Measurements from ENCODE around the gene TMEM156. TPM values are rescaled to one million over a fixed set of nuclear protein-coding genes. Genes with fewer than 3 reads are reported as not detected.
"Not testable (repeated sequence)": the region's sequence is repeated elsewhere in the genome, so short reads cannot be mapped to it uniquely, and the experiment has no call there.

TMEM156 gene
- polyA plus RNA-seq, 1 donor (not counting 4 experiments of a cell fraction or from before 2014, with no cell fraction given) = 0.68 TPM

- TF ChIP-seq, protein P1, sequence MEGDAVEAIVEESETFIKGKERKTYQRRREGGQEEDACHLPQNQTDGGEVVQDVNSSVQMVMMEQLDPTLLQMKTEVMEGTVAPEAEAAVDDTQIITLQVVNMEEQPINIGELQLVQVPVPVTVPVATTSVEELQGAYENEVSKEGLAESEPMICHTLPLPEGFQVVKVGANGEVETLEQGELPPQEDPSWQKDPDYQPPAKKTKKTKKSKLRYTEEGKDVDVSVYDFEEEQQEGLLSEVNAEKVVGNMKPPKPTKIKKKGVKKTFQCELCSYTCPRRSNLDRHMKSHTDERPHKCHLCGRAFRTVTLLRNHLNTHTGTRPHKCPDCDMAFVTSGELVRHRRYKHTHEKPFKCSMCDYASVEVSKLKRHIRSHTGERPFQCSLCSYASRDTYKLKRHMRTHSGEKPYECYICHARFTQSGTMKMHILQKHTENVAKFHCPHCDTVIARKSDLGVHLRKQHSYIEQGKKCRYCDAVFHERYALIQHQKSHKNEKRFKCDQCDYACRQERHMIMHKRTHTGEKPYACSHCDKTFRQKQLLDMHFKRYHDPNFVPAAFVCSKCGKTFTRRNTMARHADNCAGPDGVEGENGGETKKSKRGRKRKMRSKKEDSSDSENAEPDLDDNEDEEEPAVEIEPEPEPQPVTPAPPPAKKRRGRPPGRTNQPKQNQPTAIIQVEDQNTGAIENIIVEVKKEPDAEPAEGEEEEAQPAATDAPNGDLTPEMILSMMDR (optimal IDR thresholded peaks at IDR 0.05 in 1 of 3, IDR thresholded peaks at IDR 0.05 in 1 of 3, conservative IDR thresholded peaks at IDR 0.05 in 1 of 3; ENCODE audit: extremely low read depth in 1 of 3, insufficient read depth in 2 of 3, low read length in 3 of 3) = no peak
- no peak for TF ChIP-seq EZH2 (IDR thresholded peaks at IDR 0.05; ENCODE audit: low read length)
- Histone ChIP-seq H3K4me2 (ENCODE audit: control insufficient read depth, extremely low read depth, insufficient read depth, low read depth, low read length) (peak overlapping the region; percentile 6), H3K9me1 (ENCODE audit: control insufficient read depth, extremely low read depth, insufficient read depth, low read length) (no peaks in the 10 kb centered on the region), H2AFZ (ENCODE audit: control insufficient read depth, low read length) (no peak overlapping the region), H3K27ac (ENCODE audit: control insufficient read depth, insufficient read depth, low read length) (peak overlapping the region; percentile 10), H3K9me3 (ENCODE audit: control insufficient read depth, low read depth, low read length) (no peaks in the 10 kb centered on the region), H3K27me3 (ENCODE audit: control insufficient read depth, extremely low read depth, insufficient read depth, low read length) (no peaks in the 10 kb centered on the region), H3K4me3 (ENCODE audit: control insufficient read depth in 2 of 3, extremely low read depth in 1 of 3, insufficient read depth in 2 of 3, low read depth in 1 of 3, low read length in 3 of 3) (no peak overlapping the region), H3K36me3 (ENCODE audit: control insufficient read depth in 2 of 2, extremely low read depth in 1 of 2, insufficient read depth in 2 of 2, low read length in 2 of 2) (no peaks in the 10 kb centered on the region), H4K20me1 (ENCODE audit: control insufficient read depth, extremely low read depth, insufficient read depth, low read length) (no peaks in the 10 kb centered on the region), H3K9ac (ENCODE audit: control insufficient read depth, extremely low read depth, insufficient read depth, low read length) (no peak overlapping the region), H3K4me1 (ENCODE audit: control insufficient read depth, extremely low read depth, insufficient read depth, low read length) (peaks cover 44% of the 10 kb centered on the region), H3K79me2 (ENCODE audit: control insufficient read depth, insufficient read depth, low read length) (no peaks in the 10 kb centered on the region)
- DNase-seq (ENCODE audit: low read depth, low spot score) (no peak), FAIRE-seq (no peak)
- dilution Hi-C loops (cut with MboI; ENCODE audit: extremely low pct_ligation_motif_present, low sequenced_read_pairs) = no loop called here
These were observed 4.0 kb upstream of the TMEM156 start for GRCh38 chr4:39036172-39036571.

DNA sequence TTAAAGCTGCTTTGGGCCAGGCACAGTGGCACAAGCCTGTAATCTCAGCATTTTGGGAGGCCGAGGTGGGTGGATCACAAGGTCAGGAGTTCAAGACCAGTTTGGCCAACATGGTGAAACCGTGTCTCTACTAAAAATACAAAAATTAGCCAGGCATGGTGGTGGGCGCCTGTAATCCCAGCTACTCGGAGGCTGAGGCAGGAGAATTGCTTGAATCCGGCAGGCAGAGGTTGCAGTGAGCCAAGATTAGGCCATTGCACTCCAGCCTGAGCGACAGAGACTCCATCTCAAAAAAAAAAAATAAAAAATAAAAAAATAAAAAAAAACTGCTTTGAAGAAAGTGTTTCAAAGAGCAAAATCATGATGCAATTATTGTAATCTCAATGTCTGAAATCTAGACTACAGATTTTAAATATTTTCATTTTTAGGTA lies 604 bp downstream of the TMEM156 start:
- H3K9ac ChIP-seq (ENCODE audit: control insufficient read depth, extremely low read depth, insufficient read depth, low read length); DNase-seq (ENCODE audit: low read depth, low spot score); H3K9me3 ChIP-seq (ENCODE audit: control insufficient read depth, low read depth, low read length); H3K9me1 ChIP-seq (ENCODE audit: control insufficient read depth, extremely low read depth, insufficient read depth, low read length); dilution Hi-C loops (cut with MboI; ENCODE audit: extremely low pct_ligation_motif_present, low sequenced_read_pairs); H3K27me3 ChIP-seq (ENCODE audit: control insufficient read depth, extremely low read depth, insufficient read depth, low read length); H3K4me2 ChIP-seq (ENCODE audit: control insufficient read depth, extremely low read depth, insufficient read depth, low read depth, low read length); H3K4me3 ChIP-seq (ENCODE audit: control insufficient read depth in 2 of 3, extremely low read depth in 1 of 3, insufficient read depth in 2 of 3, low read depth in 1 of 3, low read length in 3 of 3); FAIRE-seq; H3K79me2 ChIP-seq (ENCODE audit: control insufficient read depth, insufficient read depth, low read length); H3K36me3 ChIP-seq (ENCODE audit: control insufficient read depth in 2 of 2, extremely low read depth in 1 of 2, insufficient read depth in 2 of 2, low read length in 2 of 2); H2AFZ ChIP-seq (ENCODE audit: control insufficient read depth, low read length); H4K20me1 ChIP-seq (ENCODE audit: control insufficient read depth, extremely low read depth, insufficient read depth, low read length): not testable (repeated sequence)
- peak overlapping the region; percentile 66 for H3K27ac ChIP-seq (ENCODE audit: control insufficient read depth, insufficient read depth, low read length)
- H3K4me1 ChIP-seq (ENCODE audit: control insufficient read depth, extremely low read depth, insufficient read depth, low read length) = peaks cover 21% of the 10 kb centered on the region

DNA sequence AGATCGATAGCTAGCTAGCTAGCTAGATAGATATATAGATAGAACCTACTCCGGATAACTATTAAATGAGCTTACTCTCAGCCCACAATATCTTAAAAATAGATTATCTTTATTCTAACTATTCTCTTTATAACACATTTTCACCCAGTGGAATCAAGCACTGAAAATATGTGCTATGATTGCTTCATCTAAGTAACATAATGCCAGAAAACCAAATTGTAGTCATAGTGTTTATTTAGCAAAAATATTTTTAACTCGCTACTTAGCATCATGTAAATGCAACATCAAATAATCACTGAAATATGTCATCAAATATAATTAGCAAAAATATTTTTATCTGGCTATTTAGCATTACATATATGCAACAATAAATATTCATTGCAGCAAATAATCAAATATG lies 1.5 kb downstream of the TMEM156 start:
- Histone ChIP-seq H3K79me2 (ENCODE audit: control insufficient read depth, insufficient read depth, low read length) (no peaks in the 10 kb centered on the region), H3K27ac (ENCODE audit: control insufficient read depth, insufficient read depth, low read length) (no peak overlapping the region), H3K9me1 (ENCODE audit: control insufficient read depth, extremely low read depth, insufficient read depth, low read length) (no peaks in the 10 kb centered on the region), H2AFZ (ENCODE audit: control insufficient read depth, low read length) (no peak overlapping the region), H3K27me3 (ENCODE audit: control insufficient read depth, extremely low read depth, insufficient read depth, low read length) (no peaks in the 10 kb centered on the region), H4K20me1 (ENCODE audit: control insufficient read depth, extremely low read depth, insufficient read depth, low read length) (no peaks in the 10 kb centered on the region), H3K4me3 (ENCODE audit: control insufficient read depth in 2 of 3, extremely low read depth in 1 of 3, insufficient read depth in 2 of 3, low read depth in 1 of 3, low read length in 3 of 3) (no peak overlapping the region), H3K36me3 (ENCODE audit: control insufficient read depth in 2 of 2, extremely low read depth in 1 of 2, insufficient read depth in 2 of 2, low read length in 2 of 2) (no peaks in the 10 kb centered on the region), H3K4me1 (ENCODE audit: control insufficient read depth, extremely low read depth, insufficient read depth, low read length) (peaks cover 13% of the 10 kb centered on the region), H3K4me2 (ENCODE audit: control insufficient read depth, extremely low read depth, insufficient read depth, low read depth, low read length) (no peak overlapping the region), H3K9ac (ENCODE audit: control insufficient read depth, extremely low read depth, insufficient read depth, low read length) (no peak overlapping the region), H3K9me3 (ENCODE audit: control insufficient read depth, low read depth, low read length) (no peaks in the 10 kb centered on the region)
- FAIRE-seq = no peak
- DNase-seq (ENCODE audit: low read depth, low spot score) = no peak
- dilution Hi-C loops (cut with MboI; ENCODE audit: extremely low pct_ligation_motif_present, low sequenced_read_pairs) = no loop called here
- no peak for TF ChIP-seq EZH2 (IDR thresholded peaks at IDR 0.05; ENCODE audit: low read length)
- TF ChIP-seq, protein P1 (optimal IDR thresholded peaks at IDR 0.05 in 1 of 3, IDR thresholded peaks at IDR 0.05 in 1 of 3, conservative IDR thresholded peaks at IDR 0.05 in 1 of 3; ENCODE audit: extremely low read depth in 1 of 3, insufficient read depth in 2 of 3, low read length in 3 of 3) = no peak

Measured in keratinocyte (primary cell).